Measurements from ENCODE around the gene AP1S2. TPM values are rescaled to one million over a fixed set of nuclear protein-coding genes. Genes with fewer than 3 reads are reported as not detected.

AP1S2 gene
- total and polyA plus RNA-seq, 8 donors, result 35.9 to 98.9 (median 71.2) TPM

- Histone ChIP-seq H3K9me3 (no peaks in the 10 kb centered on the region), H3K4me3 (no peak overlapping the region), H3K36me3 (no peaks in the 10 kb centered on the region), H3K27ac (peak overlapping the region in 1 of 2 donors; percentile 97), H3K27me3 (peaks cover 0 to 9% of the 10 kb centered on the region in 2 donors), H3K4me1 (peaks cover 3 to 8% of the 10 kb centered on the region in 2 donors)
- TF ChIP-seq CTCF (IDR thresholded peaks at IDR 0.05), result no peak
- ATAC-seq, result no peak
- intact Hi-C loops (cut with DNase I), result no loop called here
- peak in 2 of 4 donors; percentile 47 to 52 for DNase-seq
Measured at GRCh38 chrX:15856636-15857035, 2.0 kb upstream of the AP1S2 start.

DNA sequence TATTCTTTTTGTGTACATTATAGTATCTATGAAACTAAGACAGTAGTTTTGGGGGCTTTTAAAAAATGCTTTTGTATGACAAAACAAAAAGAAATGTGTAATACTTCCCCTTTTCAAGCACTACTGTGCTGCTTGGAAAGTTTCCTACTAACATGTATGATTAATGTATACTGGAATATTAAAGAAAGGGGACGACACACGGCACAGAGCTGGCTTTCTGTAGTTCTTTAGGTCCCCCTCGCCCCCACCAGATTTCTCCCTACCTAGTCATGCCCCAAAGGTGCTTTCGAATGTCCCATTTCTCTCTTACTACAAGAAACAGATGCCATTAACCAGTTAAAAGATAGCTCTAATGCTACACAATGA is 1.6 kb upstream of the AP1S2 start:
- ATAC-seq (no peak), DNase-seq (no peak)
- Histone ChIP-seq H3K4me3 (no peak overlapping the region), H3K4me1 (peaks cover 3 to 8% of the 10 kb centered on the region in 2 donors), H3K9me3 (no peaks in the 10 kb centered on the region), H3K36me3 (no peaks in the 10 kb centered on the region), H3K27ac (peak overlapping the region; percentile 86 to 97), H3K27me3 (peaks cover 0 to 9% of the 10 kb centered on the region in 2 donors)
- intact Hi-C loops (cut with DNase I), result no loop called here
- no peak for TF ChIP-seq CTCF (IDR thresholded peaks at IDR 0.05)

GRCh38 chrX:15855568-15856221 is 1.1 kb upstream of the AP1S2 start:
- no peaks in the 10 kb centered on the region for H3K9me3 ChIP-seq
- peaks cover 3 to 8% of the 10 kb centered on the region in 2 donors for H3K4me1 ChIP-seq
- H3K27ac ChIP-seq, result peak overlapping the region; percentile 86 to 97
- H3K27me3 ChIP-seq, result peaks cover 0 to 9% of the 10 kb centered on the region in 2 donors
- peak overlapping the region; percentile 53 to 54 for H3K4me3 ChIP-seq
- ATAC-seq (no peak), DNase-seq (no peak)
- H3K36me3 ChIP-seq, result no peaks in the 10 kb centered on the region
- intact Hi-C loops (cut with DNase I), result no loop called here
- no peak for TF ChIP-seq CTCF (IDR thresholded peaks at IDR 0.05)

GRCh38 chrX:15854080-15854655 is 445 bp downstream of the AP1S2 start:
- ATAC-seq, result peak; percentile 20
- peak overlapping the region; percentile 86 to 97 for H3K27ac ChIP-seq
- peak overlapping the region; percentile 53 to 54 for H3K4me3 ChIP-seq
- intact Hi-C loops (cut with DNase I), result no loop called here
- H3K36me3 ChIP-seq, result no peaks in the 10 kb centered on the region
- TF ChIP-seq CTCF (IDR thresholded peaks at IDR 0.05), result no peak
- peak in 2 of 4 donors; percentile 61 to 85 for DNase-seq
- no peaks in the 10 kb centered on the region for H3K9me3 ChIP-seq
- peaks cover 3 to 8% of the 10 kb centered on the region in 2 donors for H3K4me1 ChIP-seq
- H3K27me3 ChIP-seq, result peaks cover 0 to 9% of the 10 kb centered on the region in 2 donors

- intact Hi-C loops (cut with DNase I), result no loop called here
Measured at GRCh38 chrX:15853586-15854079, 980 bp downstream of the AP1S2 start.

More at GRCh38 chrX:15853586-15854079, 980 bp downstream of the AP1S2 start:
- peak overlapping the region; percentile 53 to 54 for H3K4me3 ChIP-seq
- H3K27me3 ChIP-seq, result peaks cover 0 to 9% of the 10 kb centered on the region in 2 donors
- TF ChIP-seq CTCF (IDR thresholded peaks at IDR 0.05), result no peak
- no peaks in the 10 kb centered on the region for H3K9me3 ChIP-seq
- H3K4me1 ChIP-seq, result peaks cover 3 to 12% of the 10 kb centered on the region in 2 donors
- DNase-seq, result no peak
- no peak for ATAC-seq
- no peaks in the 10 kb centered on the region for H3K36me3 ChIP-seq
- peak overlapping the region; percentile 86 to 97 for H3K27ac ChIP-seq

Measured in left lung (tissue), 10 donors.